ENCODE results near the gene GSC2. TPM values are rescaled to one million over a fixed set of nuclear protein-coding genes. Genes with fewer than 3 reads are reported as not detected.

Gene GSC2
- polyA plus RNA-seq, 3 donors, result not detected

DNA sequence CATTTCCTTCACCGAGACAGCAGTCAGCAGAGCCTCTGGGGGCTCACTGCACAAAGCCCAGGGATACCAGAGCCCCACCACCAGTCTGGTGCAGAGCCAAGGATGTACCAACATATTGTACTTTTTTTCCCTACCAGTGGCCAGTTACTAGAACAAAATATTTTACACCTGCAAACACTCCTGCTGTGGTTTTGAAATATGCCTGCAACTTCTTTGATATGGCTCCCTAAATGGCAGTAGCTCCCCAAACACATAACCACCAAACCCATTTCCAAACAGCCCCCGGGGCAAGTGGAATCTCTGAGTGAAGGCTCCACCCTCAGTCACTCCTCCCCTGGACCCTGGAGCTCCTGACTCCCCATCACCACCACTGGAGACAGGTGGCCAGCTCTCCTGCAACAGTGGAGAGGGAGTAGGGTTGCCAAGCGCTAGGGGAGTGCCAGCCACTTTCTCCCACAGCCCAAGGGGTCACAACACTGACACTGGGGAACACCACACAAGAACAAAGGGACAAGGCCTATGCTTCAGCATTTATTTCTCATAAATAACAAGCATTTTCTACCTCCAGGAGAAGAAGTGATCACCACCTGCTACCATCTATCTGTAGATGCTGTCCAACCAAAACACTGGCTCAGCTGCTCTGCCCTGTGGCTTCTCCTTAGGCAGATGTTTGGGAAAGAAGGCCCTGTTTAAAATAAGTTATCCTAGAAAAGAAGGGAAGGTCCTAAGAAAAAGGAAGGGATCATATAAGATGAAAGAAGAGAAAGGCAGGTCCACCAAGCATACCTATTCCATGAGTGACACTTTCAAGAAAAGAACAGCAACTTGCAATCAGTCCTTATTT, 43.0 kb downstream of the GSC2 start:
- Mint-ChIP-seq H3K27me3 (ENCODE audit: low read depth in 3 of 3) (peaks cover 0 to 2% (median 0%) of the 10 kb centered on the region in 3 donors), H3K36me3 (peaks cover 12 to 26% of the 10 kb centered on the region in 2 donors), H3K4me1 (peaks cover 70% of the 10 kb centered on the region), H3K27ac (peak overlapping the region; percentile 85 to 98 (median 94)), H3K9me3 (no peaks in the 10 kb centered on the region), H3K4me3 (no peak overlapping the region)
- 88% methylated on average over 1 of the region's 3 CpGs for WGBS (ENCODE audit: insufficient coverage)
- Histone ChIP-seq H3K27ac (ENCODE audit: low read depth in 1 of 2, low read length in 2 of 2) (peak overlapping the region; percentile 8 to 90), H3K4me1 (ENCODE audit: control insufficient read depth in 1 of 2, insufficient read depth in 2 of 2, low read length in 2 of 2) (peaks cover 51 to 62% of the 10 kb centered on the region in 2 donors), H3K4me3 (replicated peaks in 1 of 3; ENCODE audit: low read depth in 2 of 3, low read length in 3 of 3) (no peak overlapping the region), H2AFZ (ENCODE audit: insufficient read depth, low read depth, low read length, poor library complexity, severe bottlenecking) (no peak overlapping the region), H3K9ac (ENCODE audit: insufficient read depth, low read length, poor library complexity, severe bottlenecking) (no peak overlapping the region), H3K36me3 (replicated peaks in 1 of 2; ENCODE audit: control insufficient read depth in 1 of 2, insufficient read depth in 2 of 2, low read length in 2 of 2) (peaks cover 2 to 5% of the 10 kb centered on the region in 2 donors), H3K4me2 (replicated peaks; ENCODE audit: extremely low read depth, low read length, poor library complexity, severe bottlenecking) (no peak overlapping the region), H3K9me3 (replicated peaks in 1 of 2; ENCODE audit: control insufficient read depth in 1 of 2, insufficient read depth in 1 of 2, low read length in 2 of 2) (no peaks in the 10 kb centered on the region), H3K27me3 (ENCODE audit: control insufficient read depth in 2 of 2, insufficient read depth in 2 of 2, low read length in 2 of 2) (no peaks in the 10 kb centered on the region), H3K79me2 (ENCODE audit: insufficient read depth, low read length) (peaks cover 94% of the 10 kb centered on the region), H4K20me1 (ENCODE audit: insufficient read depth, low read length) (peaks cover 61% of the 10 kb centered on the region)
- intact Hi-C loops (cut with micrococcal nuclease), result no loop called here
- DNase-seq, result no peak
- TF ChIP-seq, protein P1, sequence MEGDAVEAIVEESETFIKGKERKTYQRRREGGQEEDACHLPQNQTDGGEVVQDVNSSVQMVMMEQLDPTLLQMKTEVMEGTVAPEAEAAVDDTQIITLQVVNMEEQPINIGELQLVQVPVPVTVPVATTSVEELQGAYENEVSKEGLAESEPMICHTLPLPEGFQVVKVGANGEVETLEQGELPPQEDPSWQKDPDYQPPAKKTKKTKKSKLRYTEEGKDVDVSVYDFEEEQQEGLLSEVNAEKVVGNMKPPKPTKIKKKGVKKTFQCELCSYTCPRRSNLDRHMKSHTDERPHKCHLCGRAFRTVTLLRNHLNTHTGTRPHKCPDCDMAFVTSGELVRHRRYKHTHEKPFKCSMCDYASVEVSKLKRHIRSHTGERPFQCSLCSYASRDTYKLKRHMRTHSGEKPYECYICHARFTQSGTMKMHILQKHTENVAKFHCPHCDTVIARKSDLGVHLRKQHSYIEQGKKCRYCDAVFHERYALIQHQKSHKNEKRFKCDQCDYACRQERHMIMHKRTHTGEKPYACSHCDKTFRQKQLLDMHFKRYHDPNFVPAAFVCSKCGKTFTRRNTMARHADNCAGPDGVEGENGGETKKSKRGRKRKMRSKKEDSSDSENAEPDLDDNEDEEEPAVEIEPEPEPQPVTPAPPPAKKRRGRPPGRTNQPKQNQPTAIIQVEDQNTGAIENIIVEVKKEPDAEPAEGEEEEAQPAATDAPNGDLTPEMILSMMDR (IDR thresholded peaks at IDR 0.05), result no peak

DNA sequence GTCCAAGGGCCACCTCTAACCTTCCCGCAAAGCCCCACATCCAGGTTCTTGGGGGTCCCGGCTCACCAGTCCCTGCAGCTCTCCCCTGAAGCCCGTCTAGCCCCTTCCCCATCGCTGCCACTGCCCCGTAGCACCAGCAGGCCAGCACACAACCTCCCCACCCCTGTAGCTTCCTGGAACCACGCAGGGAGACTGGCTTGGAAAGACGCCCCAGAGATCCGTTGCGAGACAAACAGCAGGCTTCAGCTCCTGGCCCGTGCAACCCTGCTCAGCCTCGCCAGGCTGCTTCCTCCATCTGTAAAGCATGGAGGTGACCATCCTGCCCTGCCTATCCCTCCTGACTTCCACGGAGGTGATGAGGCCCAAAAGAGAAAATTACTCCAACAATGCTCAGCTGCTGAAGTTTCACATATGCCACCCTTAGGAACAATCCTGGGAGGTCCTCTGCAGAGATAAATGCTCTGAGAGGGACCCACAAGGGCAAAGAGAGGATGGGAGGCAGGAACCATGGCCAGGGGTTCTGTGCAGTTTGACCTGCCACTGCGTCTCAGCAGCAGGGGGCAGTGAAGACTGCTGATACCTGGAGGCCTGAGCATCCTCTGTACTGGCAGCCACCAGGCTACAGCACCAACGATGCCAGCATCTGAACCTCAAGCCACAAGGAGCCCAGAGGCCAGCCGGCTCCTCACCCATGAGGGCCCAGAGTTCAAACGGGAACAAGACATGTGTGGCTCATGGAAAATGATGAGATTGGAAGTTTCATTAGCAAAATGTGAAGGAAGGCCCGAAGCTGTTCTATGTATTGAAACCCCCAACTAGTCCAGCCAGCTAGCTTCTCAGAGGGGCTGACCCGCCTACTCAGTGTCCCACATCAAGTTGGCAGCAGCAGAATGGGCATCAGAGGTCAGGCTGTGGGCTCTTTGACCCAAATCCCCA, 44.0 kb downstream of the GSC2 start:
- 77% methylated on average over 11 of the region's 18 CpGs for WGBS (ENCODE audit: insufficient coverage)
- intact Hi-C loops (cut with micrococcal nuclease), result no loop called here
- Histone ChIP-seq H3K27ac (ENCODE audit: low read depth in 1 of 2, low read length in 2 of 2) (peak overlapping the region in 1 of 2 donors; percentile 90), H3K4me1 (ENCODE audit: control insufficient read depth in 1 of 2, insufficient read depth in 2 of 2, low read length in 2 of 2) (peaks cover 42 to 52% of the 10 kb centered on the region in 2 donors), H3K4me3 (replicated peaks in 1 of 3; ENCODE audit: low read depth in 2 of 3, low read length in 3 of 3) (no peak overlapping the region), H3K27me3 (ENCODE audit: control insufficient read depth in 2 of 2, insufficient read depth in 2 of 2, low read length in 2 of 2) (no peaks in the 10 kb centered on the region), H4K20me1 (ENCODE audit: insufficient read depth, low read length) (peaks cover 65% of the 10 kb centered on the region), H3K9me3 (replicated peaks in 1 of 2; ENCODE audit: control insufficient read depth in 1 of 2, insufficient read depth in 1 of 2, low read length in 2 of 2) (no peaks in the 10 kb centered on the region), H3K36me3 (replicated peaks in 1 of 2; ENCODE audit: control insufficient read depth in 1 of 2, insufficient read depth in 2 of 2, low read length in 2 of 2) (peaks cover 2 to 8% of the 10 kb centered on the region in 2 donors), H3K9ac (ENCODE audit: insufficient read depth, low read length, poor library complexity, severe bottlenecking) (no peak overlapping the region), H3K79me2 (ENCODE audit: insufficient read depth, low read length) (peaks cover 94% of the 10 kb centered on the region), H3K4me2 (replicated peaks; ENCODE audit: extremely low read depth, low read length, poor library complexity, severe bottlenecking) (no peak overlapping the region), H2AFZ (ENCODE audit: insufficient read depth, low read depth, low read length, poor library complexity, severe bottlenecking) (no peak overlapping the region)
- Mint-ChIP-seq H3K27ac (peak overlapping the region in 6 of 7 donors; percentile 37 to 94 (median 79)), H3K36me3 (peaks cover 16 to 35% of the 10 kb centered on the region in 2 donors), H3K4me3 (no peak overlapping the region), H3K4me1 (peaks cover 67% of the 10 kb centered on the region), H3K9me3 (no peaks in the 10 kb centered on the region), H3K27me3 (ENCODE audit: low read depth in 3 of 3) (peaks cover 0 to 2% (median 0%) of the 10 kb centered on the region in 3 donors)
- TF ChIP-seq, protein P1 (IDR thresholded peaks at IDR 0.05), result peak; percentile 46
- DNase-seq, result peak in 2 of 3 donors; percentile 38 to 41
